Uterus (tissue), 2 donors: Measurements from ENCODE around the gene FSTL5.

Experiments used
- CTCF ChIP-seq, 4 experiments: fragments of 200-600 bp in 2 of 4; fragments of 450-650 bp in 2 of 4; sonication (generic) in 2 of 4; IDR thresholded peaks; one replicate each; pipeline ENCODE4 v1.5.1; 2016 to 2019; ENCODE audit warnings: antibody characterized with exemption in 4 of 4, mild to moderate bottlenecking in 2 of 4, moderate library complexity in 1 of 4
- POLR2A ChIP-seq, 2 donors: fragments of 450-650 bp; IDR thresholded peaks; one replicate each; pipeline ENCODE4 v1.6.1; 2016; ENCODE audit warnings: antibody characterized with exemption in 2 of 2, mild to moderate bottlenecking in 1 of 2, moderate library complexity in 1 of 2

GRCh38 chr4:161919442-161920220, 244.2 kb downstream of the FSTL5 start:
- no peak for TF ChIP-seq CTCF (IDR thresholded peaks at IDR 0.05)
- no peak for TF ChIP-seq POLR2A (IDR thresholded peaks at IDR 0.05)
